ENCODE measurements around the gene RNF187. TPM values are rescaled to one million over a fixed set of nuclear protein-coding genes. Genes with fewer than 3 reads are reported as not detected.

Gene RNF187
- total RNA-seq, 1 experiment from 2014 or later: 63.4 TPM

DNA sequence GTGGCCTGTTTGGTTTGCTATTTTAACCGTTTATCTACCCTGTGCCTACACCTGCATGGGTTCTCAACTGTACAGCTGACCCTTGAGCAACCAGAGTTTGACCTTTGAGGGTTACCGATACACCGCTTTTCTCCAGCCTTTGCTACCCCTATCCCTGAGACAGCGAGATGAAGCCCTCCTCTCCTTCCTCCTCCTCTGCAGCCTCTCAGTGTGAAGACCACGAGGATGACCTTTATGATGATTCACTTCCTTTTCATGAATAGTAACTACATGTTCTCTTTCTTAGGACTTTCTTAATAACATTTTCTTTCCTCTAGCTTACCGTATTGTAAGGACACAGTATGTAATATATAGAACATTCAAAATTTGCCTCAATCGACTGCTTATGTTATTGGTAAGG, 14.5 kb upstream of the RNF187 start:
- TF ChIP-seq, protein P1, sequence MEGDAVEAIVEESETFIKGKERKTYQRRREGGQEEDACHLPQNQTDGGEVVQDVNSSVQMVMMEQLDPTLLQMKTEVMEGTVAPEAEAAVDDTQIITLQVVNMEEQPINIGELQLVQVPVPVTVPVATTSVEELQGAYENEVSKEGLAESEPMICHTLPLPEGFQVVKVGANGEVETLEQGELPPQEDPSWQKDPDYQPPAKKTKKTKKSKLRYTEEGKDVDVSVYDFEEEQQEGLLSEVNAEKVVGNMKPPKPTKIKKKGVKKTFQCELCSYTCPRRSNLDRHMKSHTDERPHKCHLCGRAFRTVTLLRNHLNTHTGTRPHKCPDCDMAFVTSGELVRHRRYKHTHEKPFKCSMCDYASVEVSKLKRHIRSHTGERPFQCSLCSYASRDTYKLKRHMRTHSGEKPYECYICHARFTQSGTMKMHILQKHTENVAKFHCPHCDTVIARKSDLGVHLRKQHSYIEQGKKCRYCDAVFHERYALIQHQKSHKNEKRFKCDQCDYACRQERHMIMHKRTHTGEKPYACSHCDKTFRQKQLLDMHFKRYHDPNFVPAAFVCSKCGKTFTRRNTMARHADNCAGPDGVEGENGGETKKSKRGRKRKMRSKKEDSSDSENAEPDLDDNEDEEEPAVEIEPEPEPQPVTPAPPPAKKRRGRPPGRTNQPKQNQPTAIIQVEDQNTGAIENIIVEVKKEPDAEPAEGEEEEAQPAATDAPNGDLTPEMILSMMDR (conservative IDR thresholded peaks at IDR 0.05): no peak
- H3K36me3 Mint-ChIP-seq (ENCODE audit: insufficient read depth in 1 of 3, low read depth in 3 of 3): no peaks in the 10 kb centered on the region; a peak in 1 of 7 replicates
- H3K9me3 Mint-ChIP-seq: peaks cover 0 to 5% of the 10 kb centered on the region in 2 experiments; a peak in 2 of 5 replicates
- Histone ChIP-seq H4K91ac (ENCODE audit: insufficient read length, low read depth, low read length) (no peak overlapping the region), H3K23ac (ENCODE audit: insufficient read length, low read depth, low read length) (no peak overlapping the region), H3T11ph (ENCODE audit: low read length) (no peak overlapping the region), H3K27ac (ENCODE audit: insufficient read length, low read depth, low read length) (no peak overlapping the region), H3K4me1 (ENCODE audit: insufficient read depth, low read length) (peaks cover 3% of the 10 kb centered on the region; the same call in 1 of the 2 replicates), H2BK15ac (ENCODE audit: low read depth, low read length) (no peak overlapping the region), H4K20me1 (ENCODE audit: control insufficient read depth, insufficient read depth, insufficient read length) (no peaks in the 10 kb centered on the region), H3K27me3 (ENCODE audit: insufficient read depth, low read length) (peaks cover 2% of the 10 kb centered on the region; the same call in 1 of the 2 replicates), H2BK20ac (ENCODE audit: low read depth, low read length, poor library complexity, severe bottlenecking) (no peak overlapping the region), H2BK5ac (ENCODE audit: insufficient read length, low read length) (no peak overlapping the region), H3K79me2 (ENCODE audit: insufficient read depth, low read length) (no peaks in the 10 kb centered on the region), H3K9ac (ENCODE audit: extremely low read depth, insufficient read length, low read length) (no peak overlapping the region), H2BK12ac (ENCODE audit: insufficient read length, low read depth, low read length) (no peak overlapping the region), H3K18ac (ENCODE audit: insufficient read length, low read depth, low read length) (no peak overlapping the region), H3K4ac (ENCODE audit: low read depth, low read length) (no peak overlapping the region), H3K14ac (ENCODE audit: insufficient read depth, low read length) (no peak overlapping the region), H3K23me2 (ENCODE audit: insufficient read length, low read depth, low read length, poor library complexity, severe bottlenecking) (no peaks in the 10 kb centered on the region), H2AK5ac (ENCODE audit: insufficient read length, low read length) (no peak overlapping the region), H3K79me1 (ENCODE audit: insufficient read depth, low read depth, low read length, poor library complexity, severe bottlenecking) (no peaks in the 10 kb centered on the region), H2AFZ (ENCODE audit: low read length) (no peak overlapping the region), H3K4me2 (ENCODE audit: insufficient read depth, insufficient read length, low read length) (no peak overlapping the region), H4K5ac (ENCODE audit: insufficient read length, low read depth, low read length) (no peak overlapping the region), H3K56ac (ENCODE audit: insufficient read length, low read depth, low read length) (no peak overlapping the region), H2BK120ac (ENCODE audit: low read depth, low read length, poor library complexity, severe bottlenecking) (no peak overlapping the region), H4K8ac (replicated peaks; ENCODE audit: insufficient read length, low read depth, low read length) (no peak overlapping the region), H3K9me3 (ENCODE audit: control insufficient read depth, low read depth, low read length) (no peaks in the 10 kb centered on the region)
- peaks cover 29 to 60% of the 10 kb centered on the region in 2 experiments for H3K4me1 Mint-ChIP-seq
- H3K27me3 Mint-ChIP-seq (ENCODE audit: low read depth): peaks cover 74% of the 10 kb centered on the region
- H3K4me3 Mint-ChIP-seq: no peak overlapping the region
- no CpG with 5 or more reads among the region's 7 CpGs for WGBS (ENCODE audit: extremely low coverage, insufficient read length, low lambda C conversion rate)
- H3K27ac Mint-ChIP-seq: no peak overlapping the region
- DNase-seq: no peak

All from H9 (cell line).